HepG2 (cell line): ENCODE results near the gene BBIP1.

Source experiments
- ARID2 ChIP-seq: sonication (generic); formaldehyde crosslinking; IDR thresholded peaks from 2 replicates; pipeline ENCODE4 v1.8.1; 2022; ENCODE audit warnings: mild to moderate bottlenecking, missing genetic modification reagents, borderline replicate concordance
- CTCF ChIP-seq: sonication (generic); formaldehyde crosslinking; IDR thresholded peaks from 2 replicates; pipeline ENCODE4 v1.5.0; 2020; ENCODE audit warnings: mild to moderate bottlenecking, missing genetic modification reagents, moderate library complexity
- ETS1 ChIP-seq: sonication (generic); formaldehyde crosslinking; IDR thresholded peaks from 2 replicates; pipeline ENCODE4 v1.4.0; 2020; ENCODE audit warnings: missing genetic modification reagents
- FIP1L1 ChIP-seq: fragments of 200-400 bp; formaldehyde crosslinking; IDR thresholded peaks from 2 replicates; pipeline ENCODE4 v1.6.1; 2018; ENCODE audit warnings: low read depth, mild to moderate bottlenecking, low read length, moderate library complexity, borderline replicate concordance; ENCODE audit not compliant: insufficient read depth
- PAF1 ChIP-seq: IDR thresholded peaks from 2 replicates; pipeline ENCODE4 v1.6.1; 2016; ENCODE audit warnings: missing genetic modification reagents, missing compliant biosample characterization
- PATZ1 ChIP-seq: sonication (generic); formaldehyde crosslinking; IDR thresholded peaks from 2 replicates; pipeline ENCODE4 v1.4.0; 2020; ENCODE audit warnings: missing genetic modification reagents
- SIN3A ChIP-seq: IDR thresholded peaks from 2 replicates; pipeline ENCODE4 v1.6.1; 2011; ENCODE audit warnings: low read depth, mild to moderate bottlenecking, control low read depth, low read length, borderline replicate concordance
- SMC3 ChIP-seq: IDR thresholded peaks from 2 replicates; pipeline ENCODE4 v1.6.1; 2011; ENCODE audit warnings: low read length, improper control_type of control experiment
- SOX5 ChIP-seq: IDR thresholded peaks from 2 replicates; pipeline ENCODE4 v1.6.1; 2016; ENCODE audit warnings: borderline replicate concordance
- SP1 ChIP-seq, 2 experiments: fragments of 450-650 bp in 1 of 2; sonication (generic) in 1 of 2; formaldehyde crosslinking in 1 of 2; IDR thresholded peaks; 2 replicates each; pipeline versions ENCODE4 v1.4.0 to v1.6.1; 2016 to 2020; ENCODE audit warnings: missing genetic modification reagents in 1 of 2
- TAF1 ChIP-seq: sonication (generic); formaldehyde crosslinking; IDR thresholded peaks from 2 replicates; pipeline ENCODE4 v1.4.0; 2020; ENCODE audit warnings: missing genetic modification reagents
- ZNF33A ChIP-seq: sonication (generic); formaldehyde crosslinking; IDR thresholded peaks from 2 replicates; pipeline ENCODE4 v1.5.1; 2020; ENCODE audit warnings: missing genetic modification reagents, mild to moderate bottlenecking, moderate library complexity, borderline replicate concordance
- ZNF687 ChIP-seq: sonication (generic); formaldehyde crosslinking; IDR thresholded peaks from 2 replicates; pipeline ENCODE4 v1.5.1; 2020; ENCODE audit warnings: mild to moderate bottlenecking, missing genetic modification reagents, moderate library complexity

GRCh38 chr10:110861930-110862649 is 56.9 kb downstream of the BBIP1 start:
- no peak for TF ChIP-seq ZNF33A (CRISPR knock-in tag)
- TF ChIP-seq SMC3: no peak
- no peak for TF ChIP-seq PATZ1 (CRISPR knock-in tag)
- no peak for TF ChIP-seq CTCF
- TF ChIP-seq SIN3A: no peak
- TF ChIP-seq FIP1L1: no peak
- no peak for TF ChIP-seq ARID2 (CRISPR knock-in tag)
- no peak for TF ChIP-seq TAF1 (CRISPR knock-in tag)
- TF ChIP-seq SP1 (IDR thresholded peaks at IDR 0.05): no peak
- TF ChIP-seq SP1 (CRISPR knock-in tag; IDR thresholded peaks at IDR 0.05): no peak
- TF ChIP-seq ETS1 (CRISPR knock-in tag): no peak
- TF ChIP-seq PAF1 (CRISPR knock-in tag): no peak
- TF ChIP-seq SOX5 (CRISPR knock-in tag): no peak
- no peak for TF ChIP-seq ZNF687 (CRISPR knock-in tag)
